Stimulated activated naive CD8-positive, alpha-beta T cell treated with anti-CD3 and anti-CD28 coated beads, Interleukin-15, amount 100 ng/mL, for 72 hours (primary cell): ENCODE data around the gene FSTL4.
"Not testable (repeated sequence)": the region's sequence is repeated elsewhere in the genome, so short reads cannot be mapped to it uniquely, and the experiment has no call there.

Source experiments
- ATAC-seq: fragments of 150-1000 bp; cut with Tn5 transposase; 2 replicates; pipeline ENCODE4 v1.10.0; 2021; ENCODE audit warnings: mild to moderate bottlenecking, moderate library complexity
- DNase-seq, 2 donors: peaks; one replicate each; pipeline ENCODE4 v3.0.0; 2021 to 2022
- H3K27ac Mint-ChIP-seq, 2 donors: one replicate each; pipeline ENCODE4 v1.8.0; 2022; ENCODE audit warnings: mild to moderate bottlenecking in 2 of 2, mixed read lengths in 2 of 2, moderate library complexity in 2 of 2
- H3K27me3 Mint-ChIP-seq: one replicate; pipeline ENCODE4 v1.8.0; 2022; ENCODE audit warnings: mixed read lengths
- H3K4me1 Mint-ChIP-seq: one replicate; pipeline ENCODE4 v1.8.0; 2022; ENCODE audit warnings: mild to moderate bottlenecking, mixed read lengths
- H3K4me3 Mint-ChIP-seq, 2 donors: one replicate each; pipeline ENCODE4 v1.8.0; 2022; ENCODE audit warnings: mild to moderate bottlenecking in 2 of 2, mixed read lengths in 2 of 2, moderate library complexity in 1 of 2
- H3K9me3 Mint-ChIP-seq, 2 donors: one replicate each; pipeline ENCODE4 v1.8.0; 2022; ENCODE audit warnings: mixed read lengths in 2 of 2

FSTL4 gene

DNA sequence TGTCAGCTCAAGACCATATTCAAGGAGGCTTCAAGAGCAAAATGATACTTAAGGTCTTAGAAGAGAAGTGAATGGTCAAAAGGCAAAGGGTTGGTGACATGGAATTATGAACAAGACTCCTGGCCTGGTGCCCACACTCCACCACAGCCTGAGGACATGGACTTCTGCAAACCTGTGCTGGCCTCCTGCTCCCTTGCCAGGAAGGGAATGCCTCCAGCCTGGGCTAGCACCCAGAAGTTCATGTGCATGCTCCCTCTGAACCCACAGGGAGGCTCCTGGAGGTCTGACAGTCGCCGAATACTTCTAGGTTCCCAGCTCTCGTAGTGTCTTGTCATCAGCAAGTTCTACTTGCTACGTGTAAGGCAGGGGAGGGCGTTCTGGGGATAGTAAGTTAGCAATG is 156.7 kb downstream of the FSTL4 start:
- peaks cover 26% of the 10 kb centered on the region for H3K27me3 Mint-ChIP-seq
- peaks cover 5% of the 10 kb centered on the region for H3K4me1 Mint-ChIP-seq
- no peak overlapping the region for H3K4me3 Mint-ChIP-seq
- no peak for DNase-seq
- H3K9me3 Mint-ChIP-seq: no peaks in the 10 kb centered on the region
- no peak for ATAC-seq
- H3K27ac Mint-ChIP-seq: peak overlapping the region in 1 of 2 donors; percentile 13

DNA sequence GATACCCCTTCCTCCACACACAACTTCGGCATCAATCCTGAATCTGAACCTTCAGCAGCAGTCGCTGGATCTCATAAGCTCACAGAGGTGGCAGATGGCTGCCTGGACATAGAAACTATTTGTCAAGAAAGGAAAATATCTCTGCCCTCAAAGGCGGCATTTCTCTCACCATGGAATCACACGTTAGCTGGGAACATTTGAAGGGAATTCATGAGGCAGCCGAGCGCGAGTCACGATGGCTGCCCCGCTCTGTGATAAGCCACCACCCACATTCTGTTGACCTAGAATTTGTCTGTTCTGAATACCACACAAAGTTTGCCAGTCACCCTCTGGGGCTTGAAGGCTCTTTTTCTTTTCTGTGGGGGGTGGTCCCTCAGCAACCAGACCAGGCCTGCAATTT is 157.9 kb downstream of the FSTL4 start:
- H3K4me3 Mint-ChIP-seq: no peak overlapping the region
- no peaks in the 10 kb centered on the region for H3K4me1 Mint-ChIP-seq
- H3K9me3 Mint-ChIP-seq: no peaks in the 10 kb centered on the region
- DNase-seq (no peak), ATAC-seq (no peak)
- peaks cover 30% of the 10 kb centered on the region for H3K27me3 Mint-ChIP-seq
- H3K27ac Mint-ChIP-seq: no peak overlapping the region

DNA sequence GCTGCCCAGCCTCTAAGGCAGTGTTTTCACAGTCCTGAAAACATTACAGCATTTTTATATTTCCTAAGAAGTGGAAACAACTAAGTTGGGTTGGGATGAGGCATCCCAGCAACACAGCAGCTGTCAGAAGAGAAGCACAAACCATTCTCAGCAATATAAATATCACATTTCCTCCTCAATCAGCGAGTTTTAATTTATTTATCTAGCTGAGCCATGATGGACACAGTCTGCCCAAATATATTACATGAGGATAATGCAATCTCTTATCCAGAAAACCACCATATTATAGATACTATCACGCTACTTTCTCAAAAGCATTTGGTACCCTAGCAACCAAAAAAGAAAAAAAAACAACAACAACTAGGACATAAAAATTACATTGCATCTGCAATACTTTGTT is 158.5 kb downstream of the FSTL4 start:
- ATAC-seq (no peak), DNase-seq (no peak)
- Mint-ChIP-seq H3K27me3 (peaks cover 30% of the 10 kb centered on the region), H3K4me1 (no peaks in the 10 kb centered on the region), H3K9me3 (no peaks in the 10 kb centered on the region), H3K27ac (no peak overlapping the region), H3K4me3 (no peak overlapping the region)

DNA sequence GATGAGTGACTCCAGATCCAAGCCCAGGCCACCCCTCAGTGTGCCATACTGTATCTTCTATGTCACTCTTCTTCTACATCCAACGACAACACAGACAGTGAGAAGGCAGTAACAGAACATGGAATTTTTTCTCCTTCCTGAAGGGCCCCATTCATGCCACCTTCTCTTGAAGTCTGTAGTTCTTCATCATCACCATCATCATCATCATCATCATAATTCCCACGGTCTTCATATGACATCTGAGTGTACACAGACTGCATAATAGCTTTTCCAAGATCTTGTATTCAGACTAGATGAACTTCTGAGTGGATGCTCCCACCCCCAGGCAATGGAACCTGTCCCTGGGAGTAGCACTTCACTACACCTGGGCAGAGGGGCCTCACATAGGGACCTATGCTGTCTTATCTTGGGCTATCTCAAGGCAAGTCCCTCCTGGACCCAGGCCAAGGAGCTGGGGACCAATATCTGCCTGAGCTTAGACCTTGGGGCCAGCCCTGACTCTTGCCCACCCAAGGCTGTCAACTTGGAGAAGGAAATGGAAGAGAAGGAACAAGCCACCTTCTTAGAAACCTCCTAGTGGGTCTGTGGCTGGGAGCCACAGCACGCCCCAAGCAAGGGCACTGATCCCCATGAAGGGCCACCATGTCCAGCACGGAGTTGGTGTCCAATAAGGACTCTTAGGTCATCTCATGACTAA is 159.1 kb downstream of the FSTL4 start:
- H3K4me1 Mint-ChIP-seq: no peaks in the 10 kb centered on the region
- peaks cover 30% of the 10 kb centered on the region for H3K27me3 Mint-ChIP-seq
- H3K9me3 Mint-ChIP-seq: no peaks in the 10 kb centered on the region
- DNase-seq (no peak), ATAC-seq (no peak)
- H3K27ac Mint-ChIP-seq: peak overlapping the region in 1 of 2 donors; percentile 10
- H3K4me3 Mint-ChIP-seq: no peak overlapping the region

DNA sequence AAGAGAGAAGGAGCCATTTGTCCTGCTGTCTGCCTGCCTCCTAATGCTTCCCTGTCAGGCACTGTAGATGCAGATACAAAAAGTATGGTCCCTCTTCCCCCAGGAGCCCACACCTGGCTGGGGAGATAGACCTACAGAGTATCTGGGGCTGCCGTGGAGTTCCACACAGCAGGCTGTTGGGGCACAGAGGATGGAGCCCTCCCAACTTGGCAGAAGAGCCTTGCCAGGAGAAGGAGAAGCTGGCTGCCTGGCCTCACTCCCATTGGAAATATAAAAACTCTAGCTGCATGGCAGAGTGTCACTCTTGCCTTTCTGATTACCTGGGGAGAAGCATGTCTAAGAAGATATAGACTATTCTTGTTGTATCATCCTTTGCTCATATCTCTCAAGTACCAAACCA is 160.4 kb downstream of the FSTL4 start:
- Mint-ChIP-seq H3K4me1 (no peaks in the 10 kb centered on the region), H3K4me3 (no peak overlapping the region), H3K9me3 (no peaks in the 10 kb centered on the region), H3K27me3 (peaks cover 30% of the 10 kb centered on the region), H3K27ac (no peak overlapping the region)
- ATAC-seq (no peak), DNase-seq (no peak)

DNA sequence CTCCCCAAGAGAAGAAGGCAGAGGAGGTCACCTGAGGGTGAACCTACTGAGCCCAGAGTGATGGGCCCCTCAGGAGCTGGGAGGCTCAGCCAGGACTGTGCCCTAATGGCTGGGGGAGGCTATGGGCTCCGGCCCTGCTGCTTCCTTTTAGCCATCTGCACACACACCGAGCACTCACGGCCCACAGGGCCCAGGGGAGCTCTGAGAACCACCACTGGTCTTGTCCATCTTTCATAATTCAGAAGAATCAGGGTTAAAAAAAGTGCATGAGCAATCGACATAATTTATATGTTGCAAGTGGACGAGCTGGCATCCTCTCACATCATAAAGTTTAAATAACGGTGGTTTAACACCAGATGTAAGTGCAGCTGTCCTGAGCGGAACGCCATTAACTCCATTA is 162.1 kb downstream of the FSTL4 start:
- no peaks in the 10 kb centered on the region for H3K9me3 Mint-ChIP-seq
- H3K4me1 Mint-ChIP-seq: no peaks in the 10 kb centered on the region
- H3K27me3 Mint-ChIP-seq: peaks cover 30% of the 10 kb centered on the region
- no peak overlapping the region for H3K4me3 Mint-ChIP-seq
- DNase-seq (no peak), ATAC-seq (no peak)
- H3K27ac Mint-ChIP-seq: no peak overlapping the region

DNA sequence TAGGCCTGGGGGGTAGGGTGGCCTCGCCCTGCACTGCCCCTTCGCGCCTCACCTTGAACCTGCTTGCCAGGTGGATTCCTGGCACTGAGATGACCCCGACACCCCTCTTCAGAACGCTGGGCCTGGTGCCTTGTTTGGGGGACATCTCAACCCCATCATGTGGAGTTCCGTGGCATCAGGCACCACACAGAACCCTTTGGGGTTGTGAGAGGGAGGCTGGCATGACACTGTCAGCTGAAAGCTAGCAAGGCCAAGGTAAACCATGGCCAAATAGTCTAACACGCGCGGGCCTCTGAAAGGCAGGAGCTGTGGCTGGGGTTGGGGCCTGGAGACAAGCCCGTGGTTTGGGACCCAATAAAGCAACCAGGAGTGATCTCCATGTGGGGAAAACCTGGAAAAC is 163.2 kb downstream of the FSTL4 start:
- Mint-ChIP-seq H3K9me3 (no peaks in the 10 kb centered on the region), H3K27ac (no peak overlapping the region), H3K27me3 (peaks cover 30% of the 10 kb centered on the region), H3K4me3 (no peak overlapping the region), H3K4me1 (no peaks in the 10 kb centered on the region)
- ATAC-seq (no peak), DNase-seq (no peak)

DNA sequence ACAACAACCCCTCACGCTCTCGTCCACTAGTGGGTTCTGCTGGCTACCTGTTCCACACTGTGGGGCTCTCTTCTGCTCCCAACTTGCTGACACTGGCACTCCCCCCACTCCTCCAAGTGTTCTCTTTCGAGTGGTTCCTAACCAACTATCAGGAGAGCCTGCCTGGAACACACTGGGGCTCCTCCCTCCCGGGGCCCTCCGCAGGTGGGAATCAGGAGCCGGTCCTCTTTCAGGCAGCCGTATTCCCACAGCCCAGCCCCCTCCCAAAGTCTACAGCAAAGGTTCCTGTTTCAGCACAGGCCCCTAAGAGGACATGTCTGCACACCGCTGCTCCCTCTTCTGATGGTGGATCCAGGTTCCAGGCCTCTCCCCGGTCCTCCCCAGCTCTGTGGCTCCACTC is 165.9 kb downstream of the FSTL4 start:
- H3K27me3 Mint-ChIP-seq: peaks cover 12% of the 10 kb centered on the region
- no peak for ATAC-seq
- no peaks in the 10 kb centered on the region for H3K4me1 Mint-ChIP-seq
- H3K4me3 Mint-ChIP-seq: no peak overlapping the region
- H3K27ac Mint-ChIP-seq: no peak overlapping the region
- no peaks in the 10 kb centered on the region for H3K9me3 Mint-ChIP-seq
- no peak for DNase-seq

DNA sequence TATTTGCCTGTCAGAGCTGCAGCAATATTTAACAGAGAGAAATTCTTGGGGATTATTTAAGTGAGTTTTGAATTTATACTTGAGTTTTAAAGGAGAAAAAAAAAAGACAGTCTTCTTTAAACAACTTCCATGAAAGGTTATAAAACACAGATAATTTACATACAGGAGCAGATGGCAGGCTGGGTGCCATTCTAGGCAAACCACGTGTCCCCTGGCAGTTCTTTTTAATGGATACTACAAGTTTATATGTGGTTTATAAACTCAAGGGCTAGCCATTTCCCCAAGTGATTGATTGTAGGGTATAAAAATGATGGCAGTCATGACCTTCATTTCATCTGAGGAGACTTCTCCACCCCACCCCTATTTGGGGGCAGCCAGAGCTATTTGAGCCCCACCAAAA is 166.6 kb downstream of the FSTL4 start:
- ATAC-seq: no peak
- H3K4me3 Mint-ChIP-seq: no peak overlapping the region
- peaks cover 5% of the 10 kb centered on the region for H3K27me3 Mint-ChIP-seq

DNA sequence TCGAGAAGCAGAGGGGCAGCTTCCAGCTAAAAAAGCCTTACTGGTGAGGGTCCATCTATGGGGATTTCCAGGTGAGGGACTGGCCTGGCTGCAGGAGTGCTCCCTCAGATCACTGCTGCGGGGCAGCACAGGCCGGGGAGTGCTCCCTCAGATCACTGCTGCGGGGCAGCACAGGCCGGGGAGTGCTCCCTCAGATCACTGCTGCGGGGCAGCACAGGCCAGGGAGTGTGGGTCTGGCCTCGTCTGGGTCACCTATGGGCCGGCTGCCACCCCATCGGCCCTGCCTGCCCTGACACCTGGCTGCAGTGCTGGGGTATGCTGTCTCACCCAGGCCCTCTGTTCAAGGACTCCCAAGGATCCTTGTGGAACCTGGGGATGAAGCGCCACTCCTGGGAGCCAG is 167.1 kb downstream of the FSTL4 start:
- H3K4me1 Mint-ChIP-seq, H3K27ac Mint-ChIP-seq, DNase-seq, H3K4me3 Mint-ChIP-seq, H3K27me3 Mint-ChIP-seq, H3K9me3 Mint-ChIP-seq, ATAC-seq: not testable (repeated sequence)

More for the DNA sequence above, 166.6 kb downstream of the FSTL4 start:
- no peak for DNase-seq
- Mint-ChIP-seq H3K4me1 (no peaks in the 10 kb centered on the region), H3K9me3 (no peaks in the 10 kb centered on the region), H3K27ac (no peak overlapping the region)

DNA sequence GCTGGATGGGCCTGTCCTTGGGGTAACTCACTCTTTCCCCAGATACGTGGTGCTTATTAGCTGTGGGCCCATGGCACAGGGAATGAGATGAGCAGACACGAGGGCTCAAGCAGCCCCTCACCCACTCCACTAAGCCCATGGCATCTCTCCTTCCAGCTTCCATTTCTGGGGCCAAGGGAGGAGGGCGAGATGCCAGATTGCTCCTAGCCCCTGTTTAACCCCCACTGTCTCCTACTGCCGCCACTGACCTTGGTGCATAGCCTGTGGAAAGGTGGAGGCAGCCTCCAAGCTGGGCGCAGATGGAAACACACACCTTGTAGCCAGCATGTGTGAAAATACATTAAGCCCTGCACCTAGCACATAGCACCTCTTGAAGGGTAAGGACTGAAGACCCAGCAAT is 167.6 kb downstream of the FSTL4 start:
- no peak overlapping the region for H3K4me3 Mint-ChIP-seq
- H3K9me3 Mint-ChIP-seq: no peaks in the 10 kb centered on the region
- ATAC-seq (no peak), DNase-seq (no peak)
- H3K4me1 Mint-ChIP-seq: no peaks in the 10 kb centered on the region
- H3K27ac Mint-ChIP-seq: no peak overlapping the region
- H3K27me3 Mint-ChIP-seq: no peaks in the 10 kb centered on the region

DNA sequence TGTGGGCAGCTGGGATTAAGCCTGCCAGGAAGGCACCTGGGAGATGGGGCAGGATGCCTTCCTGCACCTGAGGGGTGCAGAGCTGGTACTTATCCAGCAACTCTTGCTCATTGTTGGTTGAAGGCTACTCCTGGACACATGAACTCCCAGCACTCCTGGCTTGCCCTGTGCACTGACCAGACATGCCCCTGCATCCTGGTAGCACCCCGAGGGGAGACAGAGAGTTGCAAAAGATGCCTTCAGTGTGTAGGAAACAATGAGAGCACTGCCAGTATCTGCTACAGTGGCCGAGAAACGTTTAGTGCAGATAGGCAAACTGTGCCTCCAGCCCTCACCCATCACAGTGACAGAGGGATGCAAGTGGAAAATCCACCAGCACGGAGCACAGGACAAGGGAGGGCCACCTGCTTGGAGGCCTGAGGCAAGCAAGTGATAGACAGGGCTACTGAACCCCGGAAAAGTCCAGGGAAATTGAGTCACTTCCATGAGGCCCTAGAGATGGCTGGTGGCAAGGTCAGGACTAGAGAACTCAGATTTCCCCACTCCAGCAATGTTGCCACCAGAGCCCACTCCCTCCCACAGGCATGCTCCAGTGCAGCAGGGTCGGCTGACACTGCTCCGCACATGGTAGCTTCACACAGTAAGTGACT is 171.1 kb downstream of the FSTL4 start:
- no peak for DNase-seq
- Mint-ChIP-seq H3K4me3 (no peak overlapping the region), H3K4me1 (no peaks in the 10 kb centered on the region), H3K27ac (no peak overlapping the region), H3K27me3 (peaks cover 9% of the 10 kb centered on the region), H3K9me3 (no peaks in the 10 kb centered on the region)
- no peak for ATAC-seq

DNA sequence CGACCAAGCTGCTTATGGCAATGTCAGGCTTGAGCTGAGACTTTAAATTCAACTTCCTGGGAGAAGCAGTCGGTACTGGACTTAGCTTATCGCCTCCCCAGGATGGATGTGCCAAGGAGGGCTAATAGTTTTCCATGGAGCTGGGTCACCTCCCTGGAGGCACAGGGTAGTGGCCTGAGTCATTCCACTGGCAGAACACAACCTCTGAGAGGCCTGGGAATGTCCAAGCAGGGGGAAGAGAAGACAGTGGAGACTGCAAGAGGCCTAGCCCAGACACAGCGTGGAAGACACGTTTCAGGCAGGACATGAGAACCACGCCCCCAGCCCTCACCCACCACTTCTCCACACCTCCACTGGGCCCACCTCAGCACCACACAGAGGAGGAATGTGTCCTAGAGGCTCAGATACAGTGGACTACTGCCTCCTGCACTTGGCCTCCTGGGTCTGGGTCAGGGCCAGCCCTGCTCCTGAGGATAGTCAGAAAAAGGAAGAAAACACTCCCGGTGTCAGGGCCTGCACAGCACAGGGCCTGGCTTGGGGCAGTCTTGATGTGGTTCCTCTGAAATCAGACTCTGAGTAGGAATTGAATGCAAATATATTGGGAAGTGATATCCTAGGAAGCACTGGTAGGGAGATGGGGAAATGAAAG is 171.8 kb downstream of the FSTL4 start:
- Mint-ChIP-seq H3K4me1 (no peaks in the 10 kb centered on the region), H3K9me3 (no peaks in the 10 kb centered on the region), H3K4me3 (no peak overlapping the region), H3K27ac (peak overlapping the region in 1 of 2 donors; percentile 72), H3K27me3 (peaks cover 12% of the 10 kb centered on the region)
- DNase-seq: no peak
- ATAC-seq: no peak

DNA sequence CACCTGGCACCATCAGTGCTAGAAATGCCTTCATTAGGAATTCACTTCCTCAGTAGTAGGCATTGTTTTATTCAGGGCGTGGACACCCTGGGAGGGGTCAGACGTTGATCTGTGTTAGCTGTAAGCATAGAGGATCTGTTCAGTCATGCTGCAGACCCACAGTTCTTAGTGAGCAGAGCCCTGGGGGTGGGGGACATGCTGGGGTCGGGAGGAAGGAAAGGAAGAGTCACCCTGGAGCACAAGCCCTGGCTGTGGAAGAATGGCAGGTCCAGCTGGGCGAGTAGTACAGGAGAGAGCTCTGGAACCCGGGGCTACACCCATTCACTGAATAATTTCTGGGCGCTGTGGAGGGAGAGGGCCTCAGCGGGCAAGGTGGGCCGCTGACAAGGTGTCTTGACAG is 172.5 kb downstream of the FSTL4 start:
- Mint-ChIP-seq H3K4me1 (no peaks in the 10 kb centered on the region), H3K9me3 (no peaks in the 10 kb centered on the region), H3K27me3 (peaks cover 12% of the 10 kb centered on the region), H3K4me3 (no peak overlapping the region), H3K27ac (peak overlapping the region in 1 of 2 donors; percentile 89)
- no peak for DNase-seq
- no peak for ATAC-seq

DNA sequence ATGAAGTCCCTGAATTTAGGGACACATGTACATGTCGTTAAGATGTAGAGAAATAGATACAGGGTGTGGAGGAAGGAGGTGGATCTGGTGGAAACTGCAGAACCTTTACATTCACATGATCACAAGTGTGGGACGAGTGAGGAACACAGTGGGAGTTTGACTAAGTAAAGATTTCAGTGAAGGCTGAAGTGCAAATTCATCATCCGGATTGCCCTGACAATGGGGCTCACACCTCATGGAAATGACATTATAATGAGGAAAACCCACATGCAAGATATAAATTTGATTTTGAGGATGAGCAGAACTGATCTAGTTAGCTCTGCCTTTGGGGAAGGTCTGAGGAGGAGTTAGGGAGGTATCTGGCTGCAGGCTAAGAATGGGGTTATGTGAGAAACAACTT is 173.9 kb downstream of the FSTL4 start:
- Mint-ChIP-seq H3K4me1 (no peaks in the 10 kb centered on the region), H3K27me3 (peaks cover 16% of the 10 kb centered on the region), H3K27ac (no peak overlapping the region), H3K4me3 (no peak overlapping the region), H3K9me3 (no peaks in the 10 kb centered on the region)
- DNase-seq (no peak), ATAC-seq (no peak)

DNA sequence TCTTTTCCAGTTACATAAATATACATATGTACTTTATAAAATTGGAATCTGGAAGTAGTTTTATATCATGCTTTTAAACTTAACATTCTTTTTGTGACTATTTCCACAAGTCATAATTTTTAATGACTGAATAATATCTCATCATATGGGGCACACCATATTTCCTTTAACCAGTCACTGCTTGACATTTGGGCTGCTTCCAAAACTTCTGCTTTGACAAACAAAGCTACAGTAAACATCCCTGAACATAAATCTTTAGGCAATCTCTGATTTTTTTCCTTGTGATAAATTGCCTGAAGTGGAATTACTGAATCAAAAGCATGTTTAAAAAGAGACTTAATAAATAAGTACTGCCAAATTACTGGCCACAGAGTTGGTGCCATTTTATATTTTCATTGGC is 178.0 kb downstream of the FSTL4 start:
- no peak overlapping the region for H3K4me3 Mint-ChIP-seq
- no peak overlapping the region for H3K27ac Mint-ChIP-seq
- DNase-seq (no peak), ATAC-seq (no peak)
- peaks cover 19% of the 10 kb centered on the region for H3K27me3 Mint-ChIP-seq
- H3K4me1 Mint-ChIP-seq: no peaks in the 10 kb centered on the region
- H3K9me3 Mint-ChIP-seq: no peaks in the 10 kb centered on the region
